ENCODE data around the gene WIF1.

GRCh38 chr12:65152012-65152411 lies 30.9 kb upstream of the WIF1 start:
- TF ChIP-seq CTCF (IDR thresholded peaks at IDR 0.05) (no peak), POLR2A (IDR thresholded peaks at IDR 0.05) (no peak)
